Measurements from ENCODE around the gene TEDC1.

Gene TEDC1

DNA sequence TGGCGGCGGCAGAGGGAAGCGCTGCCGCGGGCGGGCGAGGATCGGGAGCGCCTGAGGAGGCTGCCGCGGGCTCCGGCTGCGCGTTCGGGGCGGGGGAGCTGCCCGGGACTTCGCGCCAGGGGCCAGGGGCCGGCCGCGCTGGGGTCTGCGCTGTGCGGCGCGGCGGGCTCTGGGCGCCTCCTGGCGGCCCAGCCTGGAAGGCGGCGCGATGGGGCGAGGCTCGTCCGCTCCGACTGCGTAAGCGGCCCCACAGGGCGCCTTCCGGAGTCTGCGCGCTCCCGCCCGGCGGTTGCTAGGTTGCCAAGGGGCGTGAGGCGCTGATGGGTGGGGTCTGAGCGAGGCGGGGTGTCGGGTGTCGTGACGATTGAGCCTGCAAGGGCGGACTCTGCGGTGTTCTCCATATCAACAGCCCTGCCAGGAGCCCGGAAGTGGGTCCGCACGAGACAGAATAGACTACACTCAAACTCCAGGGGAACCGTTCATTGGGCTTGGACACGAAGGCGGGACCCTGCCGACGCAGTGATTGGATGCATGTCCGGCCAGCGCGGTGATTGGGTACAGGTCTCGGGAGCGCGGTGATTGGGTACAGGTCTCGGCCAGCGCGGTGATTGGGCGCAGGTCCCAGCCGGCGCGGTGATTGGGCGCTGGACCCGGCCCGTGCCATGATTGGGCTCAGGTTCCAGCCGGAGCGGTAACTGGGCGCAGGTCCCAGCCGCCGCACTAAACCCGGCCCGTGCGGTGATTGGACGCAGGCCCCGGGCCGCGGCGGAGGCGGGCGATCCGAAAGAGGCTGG lies at the start of gene TEDC1 (continued):
- TF ChIP-seq ZNF280C (tag by site-specific recombination; IDR thresholded peaks at IDR 0.05), result no peak
- TF ChIP-seq ZNF629 (tag by site-specific recombination; IDR thresholded peaks at IDR 0.05), result peak; percentile 89
- TF ChIP-seq ZNF747 (tag by site-specific recombination; IDR thresholded peaks at IDR 0.05), result no peak
- peak; percentile 94 for TF ChIP-seq KLF16 (tag by site-specific recombination; IDR thresholded peaks at IDR 0.05)
- TF ChIP-seq ZNF366 (tag by site-specific recombination; conservative IDR thresholded peaks at IDR 0.05), result no peak
- TF ChIP-seq ZNF10 (tag by site-specific recombination; IDR thresholded peaks at IDR 0.05), result no peak
- no peak for TF ChIP-seq ZBTB48 (tag by site-specific recombination; IDR thresholded peaks at IDR 0.05)
- no peak for TF ChIP-seq ZNF16 (tag by site-specific recombination; IDR thresholded peaks at IDR 0.05; ENCODE audit: low read depth)
- no peak for TF ChIP-seq ZNF280D (tag by site-specific recombination; IDR thresholded peaks at IDR 0.05)
- TF ChIP-seq, protein P1, sequence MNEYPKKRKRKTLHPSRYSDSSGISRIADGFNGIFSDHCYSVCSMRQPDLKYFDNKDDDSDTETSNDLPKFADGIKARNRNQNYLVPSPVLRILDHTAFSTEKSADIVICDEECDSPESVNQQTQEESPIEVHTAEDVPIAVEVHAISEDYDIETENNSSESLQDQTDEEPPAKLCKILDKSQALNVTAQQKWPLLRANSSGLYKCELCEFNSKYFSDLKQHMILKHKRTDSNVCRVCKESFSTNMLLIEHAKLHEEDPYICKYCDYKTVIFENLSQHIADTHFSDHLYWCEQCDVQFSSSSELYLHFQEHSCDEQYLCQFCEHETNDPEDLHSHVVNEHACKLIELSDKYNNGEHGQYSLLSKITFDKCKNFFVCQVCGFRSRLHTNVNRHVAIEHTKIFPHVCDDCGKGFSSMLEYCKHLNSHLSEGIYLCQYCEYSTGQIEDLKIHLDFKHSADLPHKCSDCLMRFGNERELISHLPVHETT (tag by site-specific recombination; IDR thresholded peaks at IDR 0.05), result peak; percentile 81
- peak; percentile 91; the same call in 1 of the 2 replicates for TF ChIP-seq ZNF561 (tag by site-specific recombination; IDR thresholded peaks at IDR 0.05; ENCODE audit: borderline replicate concordance)
- peak; percentile 72 for TF ChIP-seq ZEB2 (tag by site-specific recombination; IDR thresholded peaks at IDR 0.05)
- TF ChIP-seq KLF7 (tag by site-specific recombination; IDR thresholded peaks at IDR 0.05; ENCODE audit: borderline replicate concordance), result peak; percentile 86
- TF ChIP-seq SCRT2 (tag by site-specific recombination; IDR thresholded peaks at IDR 0.05), result peak; percentile 87
- TF ChIP-seq, protein P2, sequence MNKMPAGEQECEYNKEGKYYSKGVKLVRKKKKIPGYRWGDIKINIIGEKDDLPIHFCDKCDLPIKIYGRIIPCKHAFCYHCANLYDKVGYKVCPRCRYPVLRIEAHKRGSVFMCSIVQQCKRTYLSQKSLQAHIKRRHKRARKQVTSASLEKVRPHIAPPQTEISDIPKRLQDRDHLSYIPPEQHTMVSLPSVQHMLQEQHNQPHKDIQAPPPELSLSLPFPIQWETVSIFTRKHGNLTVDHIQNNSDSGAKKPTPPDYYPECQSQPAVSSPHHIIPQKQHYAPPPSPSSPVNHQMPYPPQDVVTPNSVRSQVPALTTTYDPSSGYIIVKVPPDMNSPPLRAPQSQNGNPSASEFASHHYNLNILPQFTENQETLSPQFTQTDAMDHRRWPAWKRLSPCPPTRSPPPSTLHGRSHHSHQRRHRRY (tag by site-specific recombination; IDR thresholded peaks at IDR 0.05), result no peak
- no peak for TF ChIP-seq ZNF292 (tag by site-specific recombination; IDR thresholded peaks at IDR 0.05; ENCODE audit: borderline replicate concordance, low read depth)
- TF ChIP-seq ZNF112 (tag by site-specific recombination; IDR thresholded peaks at IDR 0.05), result no peak
- no peak for TF ChIP-seq ZNF501 (tag by site-specific recombination; IDR thresholded peaks at IDR 0.05)
- TF ChIP-seq SP2 (tag by site-specific recombination; IDR thresholded peaks at IDR 0.05), result peak; percentile 97
- TF ChIP-seq OVOL3 (tag by site-specific recombination; IDR thresholded peaks at IDR 0.05), result no peak
- TF ChIP-seq ZBTB21 (tag by site-specific recombination; IDR thresholded peaks at IDR 0.05), result 0 out of 2 replicates have a peak, but pooled peaks have one; percentile 45
- TF ChIP-seq ZNF248 (tag by site-specific recombination; IDR thresholded peaks at IDR 0.05), result no peak
- no peak for TF ChIP-seq ZSCAN23 (tag by site-specific recombination; IDR thresholded peaks at IDR 0.05)
- TF ChIP-seq BCL11B (tag by site-specific recombination; IDR thresholded peaks at IDR 0.05; ENCODE audit: low read depth), result no peak
- TF ChIP-seq ELK4 (IDR thresholded peaks at IDR 0.05; ENCODE audit: borderline replicate concordance, low read depth, low read length), result no peak
- TF ChIP-seq ZNF266 (tag by site-specific recombination; IDR thresholded peaks at IDR 0.05; ENCODE audit: low read depth), result no peak
- TF ChIP-seq ZNF2 (tag by site-specific recombination; IDR thresholded peaks at IDR 0.05), result no peak
- TF ChIP-seq ZNF174 (tag by site-specific recombination; IDR thresholded peaks at IDR 0.05), result no peak
- TF ChIP-seq, protein P3, sequence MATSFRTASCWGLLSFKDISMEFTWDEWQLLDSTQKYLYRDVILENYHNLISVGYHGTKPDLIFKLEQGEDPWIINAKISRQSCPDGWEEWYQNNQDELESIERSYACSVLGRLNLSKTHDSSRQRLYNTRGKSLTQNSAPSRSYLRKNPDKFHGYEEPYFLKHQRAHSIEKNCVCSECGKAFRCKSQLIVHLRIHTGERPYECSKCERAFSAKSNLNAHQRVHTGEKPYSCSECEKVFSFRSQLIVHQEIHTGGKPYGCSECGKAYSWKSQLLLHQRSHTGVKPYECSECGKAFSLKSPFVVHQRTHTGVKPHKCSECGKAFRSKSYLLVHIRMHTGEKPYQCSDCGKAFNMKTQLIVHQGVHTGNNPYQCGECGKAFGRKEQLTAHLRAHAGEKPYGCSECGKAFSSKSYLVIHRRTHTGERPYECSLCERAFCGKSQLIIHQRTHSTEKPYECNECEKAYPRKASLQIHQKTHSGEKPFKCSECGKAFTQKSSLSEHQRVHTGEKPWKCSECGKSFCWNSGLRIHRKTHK (tag by site-specific recombination; IDR thresholded peaks at IDR 0.05), result no peak
